NCI-H526 (cell line): ENCODE data around the gene FIGNL1.
A peak's percentile ranks its signal among the peaks of the same experiment; 100 is the strongest.

Source experiments
- DNase-seq, 2 experiments: peaks; one replicate each; lab custom pipeline; 2025; lab: John Stamatoyannopoulos, UW

Gene FIGNL1

GRCh38 chr7:50426280-50427045, 23.7 kb downstream of the FIGNL1 start:
- no peak for DNase-seq

- no peak for DNase-seq
These were observed 24.8 kb downstream of the FIGNL1 start for GRCh38 chr7:50425318-50425717.

GRCh38 chr7:50423860-50424259, 26.3 kb downstream of the FIGNL1 start:
- DNase-seq: no peak

GRCh38 chr7:50422858-50423257, 27.3 kb downstream of the FIGNL1 start:
- DNase-seq: no peak

GRCh38 chr7:50421043-50421442, 29.1 kb downstream of the FIGNL1 start:
- DNase-seq: no peak

- no peak for DNase-seq
These were observed 31.4 kb downstream of the FIGNL1 start for GRCh38 chr7:50418526-50419290.

- peak; percentile 56 to 81 for DNase-seq
These were observed 32.0 kb downstream of the FIGNL1 start for GRCh38 chr7:50418086-50418515.

GRCh38 chr7:50416527-50417182, 33.5 kb downstream of the FIGNL1 start:
- no peak for DNase-seq

GRCh38 chr7:50415844-50416364, 34.2 kb downstream of the FIGNL1 start:
- no peak for DNase-seq

- DNase-seq: no peak
These were observed 36.6 kb downstream of the FIGNL1 start for GRCh38 chr7:50413561-50413960.

GRCh38 chr7:50412973-50413372, 37.2 kb downstream of the FIGNL1 start:
- DNase-seq: no peak

- DNase-seq: no peak
These were observed 38.8 kb downstream of the FIGNL1 start for GRCh38 chr7:50411332-50411731.

GRCh38 chr7:50409856-50410745, 40.0 kb downstream of the FIGNL1 start:
- no peak for DNase-seq

- DNase-seq: no peak
These were observed 43.2 kb downstream of the FIGNL1 start for GRCh38 chr7:50406935-50407334.

- no peak for DNase-seq
These were observed 44.9 kb downstream of the FIGNL1 start for GRCh38 chr7:50405221-50405620.

- DNase-seq: peak in 1 of 2 experiments; percentile 22
These were observed 45.8 kb downstream of the FIGNL1 start for GRCh38 chr7:50404392-50404791.

- no peak for DNase-seq
These were observed 50.0 kb downstream of the FIGNL1 start for GRCh38 chr7:50400114-50400513.

GRCh38 chr7:50399635-50400034, 50.5 kb downstream of the FIGNL1 start:
- no peak for DNase-seq

GRCh38 chr7:50399206-50399605, 50.9 kb downstream of the FIGNL1 start:
- no peak for DNase-seq

- DNase-seq: no peak
These were observed 52.2 kb downstream of the FIGNL1 start for GRCh38 chr7:50397971-50398324.

GRCh38 chr7:50397320-50397970, 52.7 kb downstream of the FIGNL1 start:
- no peak for DNase-seq
